RWPE2 (cell line): Measurements from ENCODE around the gene SYT9.

ENCODE experiments used
- ATAC-seq: fragments of 200-7000 bp; cut with Tn5 transposase; 3 replicates; pipeline ENCODE4 v1.9.1; 2021; ENCODE audit warnings: low read depth
- DNase-seq: peaks from one replicate; pipeline ENCODE4 v3.0.0-alpha.2; 2020; ENCODE audit warnings: low spot score
- H3K27ac ChIP-seq: fragments of 450-650 bp; 2 replicates; pipeline ENCODE4 v1.5.1; 2017; ENCODE audit warnings: mild to moderate bottlenecking; ENCODE audit not compliant: poor library complexity, severe bottlenecking
- H3K27me3 ChIP-seq: fragments of 250-450 bp; sonication (Bioruptor Pico); 2 replicates; pipeline ENCODE4 v1.5.1; 2021; ENCODE audit warnings: mild to moderate bottlenecking, moderate library complexity; ENCODE audit not compliant: insufficient read depth, poor library complexity, severe bottlenecking
- H3K36me3 ChIP-seq: fragments of 250-450 bp; sonication (Bioruptor Pico); 2 replicates; pipeline ENCODE4 v1.5.1; 2020; ENCODE audit warnings: low read depth, mild to moderate bottlenecking, moderate library complexity
- H3K4me1 ChIP-seq: fragments of 250-450 bp; sonication (Bioruptor Pico); 2 replicates; pipeline ENCODE4 v1.5.1; 2021; ENCODE audit warnings: mild to moderate bottlenecking, moderate library complexity; ENCODE audit not compliant: insufficient read depth, poor library complexity, severe bottlenecking
- H3K4me3 ChIP-seq: fragments of 250-450 bp; sonication (Bioruptor Pico); 2 replicates; pipeline ENCODE4 v1.5.1; 2021; ENCODE audit warnings: mild to moderate bottlenecking, moderate library complexity; ENCODE audit not compliant: severe bottlenecking
- H3K9me3 ChIP-seq: fragments of 250-450 bp; sonication (Bioruptor Pico); 2 replicates; pipeline ENCODE4 v1.5.1; 2021; ENCODE audit warnings: mild to moderate bottlenecking, moderate library complexity; ENCODE audit not compliant: severe bottlenecking
- CTCF ChIP-seq: fragments of 450-650 bp; IDR thresholded peaks from one replicate; pipeline ENCODE4 v1.5.1; 2017; ENCODE audit warnings: mild to moderate bottlenecking, moderate library complexity; ENCODE audit not compliant: poor library complexity, severe bottlenecking

SYT9 gene

GRCh38 chr11:7469351-7469865 is 217.7 kb downstream of the SYT9 start:
- no peak for TF ChIP-seq CTCF
- Histone ChIP-seq H3K4me3 (no peak overlapping the region), H3K36me3 (no peaks in the 10 kb centered on the region), H3K9me3 (no peaks in the 10 kb centered on the region), H3K27ac (no peak overlapping the region), H3K27me3 (no peaks in the 10 kb centered on the region), H3K4me1 (no peaks in the 10 kb centered on the region)
- DNase-seq (no peak), ATAC-seq (no peak)

GRCh38 chr11:7471071-7471470 is 219.4 kb downstream of the SYT9 start:
- Histone ChIP-seq H3K36me3 (no peaks in the 10 kb centered on the region), H3K4me3 (no peak overlapping the region), H3K9me3 (no peaks in the 10 kb centered on the region), H3K27me3 (no peaks in the 10 kb centered on the region), H3K27ac (no peak overlapping the region), H3K4me1 (no peaks in the 10 kb centered on the region)
- no peak for DNase-seq
- ATAC-seq, result no peak
- TF ChIP-seq CTCF, result no peak

GRCh38 chr11:7473717-7474116 is 222.0 kb downstream of the SYT9 start:
- TF ChIP-seq CTCF, result no peak
- Histone ChIP-seq H3K27ac (no peak overlapping the region), H3K4me3 (no peak overlapping the region), H3K36me3 (no peaks in the 10 kb centered on the region), H3K4me1 (no peaks in the 10 kb centered on the region), H3K27me3 (no peaks in the 10 kb centered on the region), H3K9me3 (no peaks in the 10 kb centered on the region)
- DNase-seq (no peak), ATAC-seq (no peak)

- Histone ChIP-seq H3K9me3 (no peaks in the 10 kb centered on the region), H3K27ac (no peak overlapping the region), H3K36me3 (no peaks in the 10 kb centered on the region), H3K4me1 (no peaks in the 10 kb centered on the region), H3K27me3 (no peaks in the 10 kb centered on the region), H3K4me3 (no peak overlapping the region)
- no peak for TF ChIP-seq CTCF
- no peak for ATAC-seq
- DNase-seq, result no peak
These were observed 228.4 kb downstream of the SYT9 start for GRCh38 chr11:7480113-7480512.

- no peaks in the 10 kb centered on the region for H3K4me1 ChIP-seq
- no peak overlapping the region for H3K27ac ChIP-seq
- H3K9me3 ChIP-seq, result no peaks in the 10 kb centered on the region
- DNase-seq, result no peak
- no peaks in the 10 kb centered on the region for H3K27me3 ChIP-seq
- no peak overlapping the region for H3K4me3 ChIP-seq
- ATAC-seq, result no peak
- H3K36me3 ChIP-seq, result no peaks in the 10 kb centered on the region
- no peak for TF ChIP-seq CTCF
These were observed 232.4 kb downstream of the SYT9 start for GRCh38 chr11:7484131-7484530.
